ENCODE results near the gene FOXL1. TPM values are rescaled to one million over a fixed set of nuclear protein-coding genes. Genes with fewer than 3 reads are reported as not detected.

FOXL1 gene
- total RNA-seq, 2 experiments from 2014 or later = not detected

- Mint-ChIP-seq H3K36me3 (ENCODE audit: low read depth) (no peaks in the 10 kb centered on the region), H3K4me1 (no peaks in the 10 kb centered on the region), H3K9me3 (no peaks in the 10 kb centered on the region), H3K27me3 (no peaks in the 10 kb centered on the region), H3K27ac (no peak overlapping the region), H3K4me3 (no peak overlapping the region)
- no peak for DNase-seq
- CTCF ChIA-PET = no interaction called here
- POLR2A ChIA-PET = no interaction called here
These were observed 40.3 kb downstream of the FOXL1 start for GRCh38 chr16:86618431-86619238.

GRCh38 chr16:86619239-86619794, 41.0 kb downstream of the FOXL1 start:
- Mint-ChIP-seq H3K4me1 (no peaks in the 10 kb centered on the region), H3K27ac (no peak overlapping the region), H3K9me3 (no peaks in the 10 kb centered on the region), H3K4me3 (no peak overlapping the region), H3K27me3 (no peaks in the 10 kb centered on the region), H3K36me3 (ENCODE audit: low read depth) (no peaks in the 10 kb centered on the region)
- ChIA-PET CTCF (no interaction called here), POLR2A (no interaction called here)
- no peak for DNase-seq

- no peak for DNase-seq
- Mint-ChIP-seq H3K4me1 (no peaks in the 10 kb centered on the region), H3K4me3 (no peak overlapping the region), H3K9me3 (no peaks in the 10 kb centered on the region), H3K27ac (no peak overlapping the region), H3K36me3 (ENCODE audit: low read depth) (no peaks in the 10 kb centered on the region), H3K27me3 (no peaks in the 10 kb centered on the region)
- ChIA-PET CTCF (no interaction called here), POLR2A (no interaction called here)
These were observed 41.8 kb downstream of the FOXL1 start for GRCh38 chr16:86620184-86620583.

- no peaks in the 10 kb centered on the region for H3K9me3 Mint-ChIP-seq
- no peaks in the 10 kb centered on the region for H3K36me3 Mint-ChIP-seq (ENCODE audit: low read depth)
- no peak for DNase-seq
- CTCF ChIA-PET = no interaction called here
- H3K4me1 Mint-ChIP-seq = no peaks in the 10 kb centered on the region
- H3K4me3 Mint-ChIP-seq = no peak overlapping the region
- no peak overlapping the region for H3K27ac Mint-ChIP-seq
- H3K27me3 Mint-ChIP-seq = no peaks in the 10 kb centered on the region
- POLR2A ChIA-PET = no interaction called here
These were observed 43.6 kb downstream of the FOXL1 start for GRCh38 chr16:86621966-86622365.

DNA sequence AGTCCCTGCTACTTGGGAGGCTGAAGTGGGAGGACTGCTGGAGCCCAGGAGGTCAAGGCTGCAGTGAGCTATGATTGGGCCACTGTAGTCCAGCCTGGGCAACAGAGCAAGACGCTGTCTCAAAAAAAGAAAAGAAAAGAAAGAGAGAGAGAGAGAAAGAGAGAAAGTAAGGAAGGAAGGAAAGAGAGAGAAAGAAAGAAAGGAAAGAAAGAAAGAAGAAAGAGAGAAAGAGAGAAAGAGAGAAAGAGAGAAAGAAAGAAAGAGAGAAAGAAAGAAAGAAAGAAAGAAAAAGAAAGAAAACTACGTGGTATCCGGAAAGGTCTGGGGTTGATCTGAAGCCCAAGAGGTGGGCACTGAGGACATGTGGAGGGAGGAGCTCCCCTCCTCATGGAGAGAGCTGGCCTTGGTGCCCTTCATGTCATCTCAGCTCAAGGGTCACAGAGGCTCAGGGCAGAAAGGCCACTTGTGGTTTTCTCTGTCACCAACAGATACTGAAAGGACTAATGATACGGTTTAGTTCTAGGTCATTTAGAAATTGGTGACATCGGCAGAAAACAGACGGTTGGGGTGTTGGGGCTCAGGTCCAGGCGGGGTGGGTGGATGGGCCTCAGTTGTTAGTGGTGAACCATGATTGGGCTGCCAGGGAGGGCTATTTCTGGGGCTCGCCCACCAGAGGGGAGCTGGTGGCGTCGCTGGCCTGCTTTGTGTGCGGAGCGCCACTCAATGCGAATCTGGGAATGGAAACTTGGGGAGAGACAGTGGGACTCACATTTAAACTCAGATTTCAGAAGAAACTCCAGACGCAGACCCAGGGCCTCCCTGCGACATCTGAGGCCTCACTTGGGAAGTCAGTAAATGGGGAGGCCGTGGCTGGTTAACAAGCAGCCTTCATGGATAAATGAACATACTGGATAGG, 44.6 kb downstream of the FOXL1 start:
- no peak for DNase-seq
- no peaks in the 10 kb centered on the region for H3K9me3 Mint-ChIP-seq
- no peaks in the 10 kb centered on the region for H3K36me3 Mint-ChIP-seq (ENCODE audit: low read depth)
- no peaks in the 10 kb centered on the region for H3K4me1 Mint-ChIP-seq
- POLR2A ChIA-PET = interaction anchor here (0.6 kb wide), 1 partner anchor 14 kb away, joined by 3 read pairs; no protein-coding TSS in a partner anchor
- H3K27ac Mint-ChIP-seq = no peak overlapping the region
- CTCF ChIA-PET = no interaction called here
- no peaks in the 10 kb centered on the region for H3K27me3 Mint-ChIP-seq
- H3K4me3 Mint-ChIP-seq = no peak overlapping the region

GRCh38 chr16:86625029-86625428, 46.7 kb downstream of the FOXL1 start:
- H3K4me3 Mint-ChIP-seq = no peak overlapping the region
- ChIA-PET POLR2A (no interaction called here), CTCF (no interaction called here)
- H3K27ac Mint-ChIP-seq = no peak overlapping the region
- no peaks in the 10 kb centered on the region for H3K4me1 Mint-ChIP-seq
- no peaks in the 10 kb centered on the region for H3K9me3 Mint-ChIP-seq
- no peaks in the 10 kb centered on the region for H3K27me3 Mint-ChIP-seq
- no peaks in the 10 kb centered on the region for H3K36me3 Mint-ChIP-seq (ENCODE audit: low read depth)
- DNase-seq = no peak

DNA sequence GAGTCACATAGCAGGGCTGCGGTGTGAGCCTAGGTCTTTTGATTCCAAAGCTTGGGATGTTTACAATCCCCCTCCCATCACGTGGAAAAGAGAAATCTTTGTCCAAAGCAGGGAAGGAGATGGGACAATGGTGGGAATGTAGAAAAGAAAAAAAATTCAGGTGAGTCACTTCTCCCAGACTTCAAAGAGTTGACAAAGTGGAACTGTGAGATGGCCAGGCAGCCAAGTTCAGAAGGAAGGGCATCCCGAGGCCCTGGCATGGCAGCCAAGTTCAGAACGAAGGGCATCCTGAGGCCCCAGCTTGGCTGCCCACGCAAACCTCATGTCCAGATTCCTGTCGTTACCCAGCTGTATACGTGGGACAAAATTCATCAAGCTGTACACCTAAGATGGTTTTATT, 47.5 kb downstream of the FOXL1 start:
- H3K27ac Mint-ChIP-seq = no peak overlapping the region
- H3K36me3 Mint-ChIP-seq (ENCODE audit: low read depth) = no peaks in the 10 kb centered on the region
- no peaks in the 10 kb centered on the region for H3K9me3 Mint-ChIP-seq
- no peak overlapping the region for H3K4me3 Mint-ChIP-seq
- H3K27me3 Mint-ChIP-seq = no peaks in the 10 kb centered on the region
- H3K4me1 Mint-ChIP-seq = no peaks in the 10 kb centered on the region
- ChIA-PET POLR2A (no interaction called here), CTCF (no interaction called here)
- DNase-seq = no peak

- Mint-ChIP-seq H3K4me1 (peaks cover 3% of the 10 kb centered on the region), H3K9me3 (no peaks in the 10 kb centered on the region), H3K36me3 (ENCODE audit: low read depth) (no peaks in the 10 kb centered on the region), H3K4me3 (no peak overlapping the region), H3K27ac (no peak overlapping the region), H3K27me3 (no peaks in the 10 kb centered on the region)
- DNase-seq = no peak
- POLR2A ChIA-PET = no interaction called here
- CTCF ChIA-PET = no interaction called here
These were observed 47.9 kb downstream of the FOXL1 start for GRCh38 chr16:86626284-86626683.

- Mint-ChIP-seq H3K4me1 (peaks cover 9% of the 10 kb centered on the region), H3K27ac (no peak overlapping the region), H3K27me3 (no peaks in the 10 kb centered on the region), H3K9me3 (no peaks in the 10 kb centered on the region), H3K4me3 (no peak overlapping the region), H3K36me3 (ENCODE audit: low read depth) (no peaks in the 10 kb centered on the region)
- DNase-seq = no peak
- CTCF ChIA-PET = no interaction called here
- POLR2A ChIA-PET = no interaction called here
These were observed 48.6 kb downstream of the FOXL1 start for GRCh38 chr16:86626966-86627365.

DNA sequence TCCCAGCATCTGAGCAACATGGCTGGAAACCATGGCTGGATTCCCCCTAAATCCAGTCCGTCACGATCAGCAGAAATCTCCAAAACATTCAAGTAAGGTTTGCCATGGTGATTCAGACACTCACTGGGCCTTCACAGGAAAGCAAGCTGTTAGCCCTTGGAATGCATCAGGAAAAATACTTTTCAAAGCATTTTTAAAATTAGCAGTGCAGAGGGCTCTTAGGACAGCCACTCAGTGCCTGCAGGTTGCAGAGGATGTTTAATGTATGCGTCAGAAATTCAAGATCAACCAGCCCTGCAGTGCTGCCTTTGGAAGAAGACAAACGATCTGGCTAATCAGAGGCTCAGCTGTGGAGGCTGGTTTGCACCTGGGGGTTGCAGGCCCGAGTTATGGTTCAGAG, 50.3 kb downstream of the FOXL1 start:
- no peak for DNase-seq
- H3K36me3 Mint-ChIP-seq (ENCODE audit: low read depth) = no peaks in the 10 kb centered on the region
- H3K4me3 Mint-ChIP-seq = no peak overlapping the region
- POLR2A ChIA-PET = no interaction called here
- H3K27me3 Mint-ChIP-seq = no peaks in the 10 kb centered on the region
- no peak overlapping the region for H3K27ac Mint-ChIP-seq
- CTCF ChIA-PET = interaction anchor here (1.0 kb wide), 1 partner anchor 12 kb away, joined by 3 read pairs; no protein-coding TSS in a partner anchor
- peaks cover 9% of the 10 kb centered on the region for H3K4me1 Mint-ChIP-seq
- no peaks in the 10 kb centered on the region for H3K9me3 Mint-ChIP-seq

- CTCF ChIA-PET = no interaction called here
- H3K27me3 Mint-ChIP-seq = peaks cover 4% of the 10 kb centered on the region
- no peak overlapping the region for H3K27ac Mint-ChIP-seq
- H3K4me3 Mint-ChIP-seq = no peak overlapping the region
- no peak for DNase-seq
- H3K4me1 Mint-ChIP-seq = peaks cover 9% of the 10 kb centered on the region
- H3K9me3 Mint-ChIP-seq = no peaks in the 10 kb centered on the region
- POLR2A ChIA-PET = no interaction called here
- no peaks in the 10 kb centered on the region for H3K36me3 Mint-ChIP-seq (ENCODE audit: low read depth)
These were observed 52.1 kb downstream of the FOXL1 start for GRCh38 chr16:86630471-86630870.

DNA sequence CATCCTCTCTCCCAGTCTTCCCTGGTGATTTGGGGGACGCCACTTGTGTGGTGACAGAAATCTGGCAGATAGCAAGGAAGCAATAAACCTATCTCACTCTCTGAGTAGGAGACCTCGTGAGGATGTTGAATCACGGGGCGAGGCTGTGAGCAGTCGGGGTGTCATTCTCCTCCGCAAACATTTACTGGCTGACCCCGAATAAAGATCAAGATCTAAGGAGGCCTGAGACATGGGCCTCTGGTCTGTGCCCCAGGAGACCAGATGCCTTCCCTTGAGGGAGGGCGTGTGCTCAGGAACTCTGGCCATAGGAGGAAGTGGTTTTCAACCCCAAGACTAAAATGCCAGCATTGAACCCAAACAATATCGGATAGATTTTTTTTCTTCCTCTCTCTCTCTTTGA, 53.1 kb downstream of the FOXL1 start:
- H3K27ac Mint-ChIP-seq = no peak overlapping the region
- H3K4me1 Mint-ChIP-seq = peaks cover 9% of the 10 kb centered on the region
- H3K9me3 Mint-ChIP-seq = no peaks in the 10 kb centered on the region
- CTCF ChIA-PET = no interaction called here
- POLR2A ChIA-PET = no interaction called here
- no peak for DNase-seq
- no peak overlapping the region for H3K4me3 Mint-ChIP-seq
- H3K27me3 Mint-ChIP-seq = peaks cover 7% of the 10 kb centered on the region
- no peaks in the 10 kb centered on the region for H3K36me3 Mint-ChIP-seq (ENCODE audit: low read depth)
